Mesothelial cell of epicardium (in vitro differentiated cells): Measurements from ENCODE around the gene GAK. TPM values are rescaled to one million over a fixed set of nuclear protein-coding genes. Genes with fewer than 3 reads are reported as not detected.

ENCODE experiments used
- DNase-seq, 2 experiments: peaks; one replicate each; pipeline ENCODE4 v3.0.0; 2021; ENCODE audit warnings: low spot score in 2 of 2; ENCODE audit not compliant: unreplicated experiment in 2 of 2
- H3K27ac Mint-ChIP-seq: 2 replicates; pipeline ENCODE4 v1.8.0; 2021; ENCODE audit warnings: mixed read lengths
- H3K27me3 Mint-ChIP-seq: 2 replicates; pipeline ENCODE4 v1.8.0; 2021; ENCODE audit warnings: low read depth, mixed read lengths
- H3K36me3 Mint-ChIP-seq: 2 replicates; pipeline ENCODE4 v1.8.0; 2021; ENCODE audit warnings: mixed read lengths
- H3K4me1 Mint-ChIP-seq: 2 replicates; pipeline ENCODE4 v1.8.0; 2021; ENCODE audit warnings: mixed read lengths
- H3K4me3 Mint-ChIP-seq: 2 replicates; pipeline ENCODE4 v1.8.0; 2021; ENCODE audit warnings: mild to moderate bottlenecking, moderate library complexity, mixed read lengths
- H3K9me3 Mint-ChIP-seq: 2 replicates; pipeline ENCODE4 v1.8.0; 2021; ENCODE audit warnings: mixed read lengths
- total RNA-seq: library from RNA; stranded (reverse); gene quantifications from 3 replicates; pipeline ENCODE4 v1.2.1, GENCODE V29; 2021
- TF ChIP-seq, protein P1 (sequence below): fragments of 200-600 bp; sonication (generic); IDR thresholded peaks from one replicate; pipeline ENCODE4 v1.5.0; 2021; ENCODE audit warnings: antibody characterized with exemption; ENCODE audit not compliant: unreplicated experiment

GAK gene
- total RNA-seq, 1 donor from 2014 or later = 114 TPM

GRCh38 chr4:965048-965765, 33.1 kb upstream of the GAK start:
- no peaks in the 10 kb centered on the region for H3K9me3 Mint-ChIP-seq
- peaks cover 2% of the 10 kb centered on the region for H3K36me3 Mint-ChIP-seq
- H3K4me3 Mint-ChIP-seq = no peak overlapping the region
- peaks cover 17% of the 10 kb centered on the region for H3K27me3 Mint-ChIP-seq
- no peak overlapping the region for H3K27ac Mint-ChIP-seq
- DNase-seq = no peak
- TF ChIP-seq, protein P1, sequence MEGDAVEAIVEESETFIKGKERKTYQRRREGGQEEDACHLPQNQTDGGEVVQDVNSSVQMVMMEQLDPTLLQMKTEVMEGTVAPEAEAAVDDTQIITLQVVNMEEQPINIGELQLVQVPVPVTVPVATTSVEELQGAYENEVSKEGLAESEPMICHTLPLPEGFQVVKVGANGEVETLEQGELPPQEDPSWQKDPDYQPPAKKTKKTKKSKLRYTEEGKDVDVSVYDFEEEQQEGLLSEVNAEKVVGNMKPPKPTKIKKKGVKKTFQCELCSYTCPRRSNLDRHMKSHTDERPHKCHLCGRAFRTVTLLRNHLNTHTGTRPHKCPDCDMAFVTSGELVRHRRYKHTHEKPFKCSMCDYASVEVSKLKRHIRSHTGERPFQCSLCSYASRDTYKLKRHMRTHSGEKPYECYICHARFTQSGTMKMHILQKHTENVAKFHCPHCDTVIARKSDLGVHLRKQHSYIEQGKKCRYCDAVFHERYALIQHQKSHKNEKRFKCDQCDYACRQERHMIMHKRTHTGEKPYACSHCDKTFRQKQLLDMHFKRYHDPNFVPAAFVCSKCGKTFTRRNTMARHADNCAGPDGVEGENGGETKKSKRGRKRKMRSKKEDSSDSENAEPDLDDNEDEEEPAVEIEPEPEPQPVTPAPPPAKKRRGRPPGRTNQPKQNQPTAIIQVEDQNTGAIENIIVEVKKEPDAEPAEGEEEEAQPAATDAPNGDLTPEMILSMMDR = no peak
- no peaks in the 10 kb centered on the region for H3K4me1 Mint-ChIP-seq

DNA sequence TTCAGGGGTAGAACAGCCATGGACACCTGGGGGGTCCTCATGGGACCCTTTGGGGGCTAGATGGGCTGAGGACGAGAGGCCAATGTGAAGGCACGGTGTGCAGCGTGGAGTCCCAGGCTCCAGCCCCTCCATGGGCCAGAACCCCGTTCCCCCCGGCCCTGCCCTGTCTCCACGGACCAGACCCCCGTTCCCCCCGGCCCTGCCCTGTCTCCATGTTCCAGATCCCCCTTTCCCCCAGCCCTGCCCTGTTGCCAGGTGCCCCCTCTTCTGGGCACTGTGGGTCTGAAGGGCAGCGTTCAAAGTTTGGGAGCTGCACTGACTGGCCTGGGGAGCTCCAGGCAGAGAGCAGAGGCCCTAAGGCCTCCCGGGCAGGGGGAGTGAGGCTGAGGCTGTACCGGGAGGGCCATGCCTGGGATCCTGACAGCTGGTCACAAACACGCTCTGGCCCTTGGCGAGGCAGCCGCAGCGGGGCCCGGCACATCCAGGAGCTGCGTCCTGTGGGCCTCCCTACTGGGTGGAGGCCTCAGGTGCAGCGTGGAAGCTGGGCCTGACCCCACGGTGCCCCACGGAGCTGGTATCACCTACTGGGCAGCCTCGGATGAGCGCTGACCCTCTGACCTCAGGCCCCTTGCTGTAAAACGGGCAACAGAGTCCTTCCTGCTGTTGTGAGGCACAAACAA, 32.4 kb upstream of the GAK start:
- Mint-ChIP-seq H3K4me3 (no peak overlapping the region), H3K9me3 (no peaks in the 10 kb centered on the region), H3K27ac (no peak overlapping the region), H3K4me1 (no peaks in the 10 kb centered on the region), H3K36me3 (peaks cover 2% of the 10 kb centered on the region), H3K27me3 (peaks cover 16% of the 10 kb centered on the region)
- DNase-seq = no peak
- TF ChIP-seq, protein P1 = no peak

DNA sequence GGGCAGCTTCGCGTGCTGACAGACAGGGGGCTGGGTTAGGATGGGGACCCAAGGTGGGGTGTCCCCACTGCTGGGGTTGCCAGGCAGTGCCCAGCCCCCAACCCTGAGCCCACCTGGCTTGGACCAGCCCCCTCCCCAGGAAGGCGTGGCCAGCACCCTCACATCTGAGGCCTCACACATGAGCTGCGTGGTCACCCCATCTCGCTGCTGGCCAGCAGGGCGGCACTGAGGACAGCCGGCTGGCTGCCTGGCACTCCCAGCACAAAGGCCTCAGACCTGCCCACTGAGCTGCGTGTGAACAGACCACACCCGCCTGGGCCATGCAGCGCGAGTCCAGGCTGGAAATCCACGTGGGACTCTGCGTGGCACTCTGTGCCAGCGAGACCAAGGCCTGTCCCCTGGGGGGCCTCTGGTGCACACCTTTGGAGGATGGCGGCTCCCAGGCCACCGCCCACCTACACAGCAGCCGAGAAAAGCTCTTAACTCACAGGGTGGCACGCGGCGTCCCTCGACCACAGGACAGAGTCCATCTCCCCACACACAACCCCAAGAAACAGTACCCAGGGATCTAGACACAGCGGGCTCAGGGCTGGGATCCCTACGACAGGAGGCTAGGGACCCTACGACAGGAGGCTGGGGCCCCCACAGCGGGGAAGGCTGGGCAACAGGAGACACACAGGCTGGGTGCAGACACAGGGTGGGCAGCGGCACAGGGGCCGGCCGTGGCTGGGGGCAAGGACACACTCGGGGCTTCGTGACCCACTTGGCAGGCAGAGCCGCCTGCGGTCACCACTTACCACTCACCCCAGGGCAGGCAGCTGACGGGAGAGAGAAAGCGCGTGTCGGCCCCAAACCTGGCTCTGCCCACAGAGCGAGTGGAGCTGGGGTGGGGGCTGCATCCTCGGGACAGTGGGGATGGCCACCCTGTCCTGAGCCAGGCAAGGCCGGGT, 31.4 kb upstream of the GAK start:
- no peak overlapping the region for H3K4me3 Mint-ChIP-seq
- no peaks in the 10 kb centered on the region for H3K4me1 Mint-ChIP-seq
- peaks cover 9% of the 10 kb centered on the region for H3K27me3 Mint-ChIP-seq
- TF ChIP-seq, protein P1 = no peak
- H3K36me3 Mint-ChIP-seq = peaks cover 2% of the 10 kb centered on the region
- no peaks in the 10 kb centered on the region for H3K9me3 Mint-ChIP-seq
- no peak overlapping the region for H3K27ac Mint-ChIP-seq
- no peak for DNase-seq

DNA sequence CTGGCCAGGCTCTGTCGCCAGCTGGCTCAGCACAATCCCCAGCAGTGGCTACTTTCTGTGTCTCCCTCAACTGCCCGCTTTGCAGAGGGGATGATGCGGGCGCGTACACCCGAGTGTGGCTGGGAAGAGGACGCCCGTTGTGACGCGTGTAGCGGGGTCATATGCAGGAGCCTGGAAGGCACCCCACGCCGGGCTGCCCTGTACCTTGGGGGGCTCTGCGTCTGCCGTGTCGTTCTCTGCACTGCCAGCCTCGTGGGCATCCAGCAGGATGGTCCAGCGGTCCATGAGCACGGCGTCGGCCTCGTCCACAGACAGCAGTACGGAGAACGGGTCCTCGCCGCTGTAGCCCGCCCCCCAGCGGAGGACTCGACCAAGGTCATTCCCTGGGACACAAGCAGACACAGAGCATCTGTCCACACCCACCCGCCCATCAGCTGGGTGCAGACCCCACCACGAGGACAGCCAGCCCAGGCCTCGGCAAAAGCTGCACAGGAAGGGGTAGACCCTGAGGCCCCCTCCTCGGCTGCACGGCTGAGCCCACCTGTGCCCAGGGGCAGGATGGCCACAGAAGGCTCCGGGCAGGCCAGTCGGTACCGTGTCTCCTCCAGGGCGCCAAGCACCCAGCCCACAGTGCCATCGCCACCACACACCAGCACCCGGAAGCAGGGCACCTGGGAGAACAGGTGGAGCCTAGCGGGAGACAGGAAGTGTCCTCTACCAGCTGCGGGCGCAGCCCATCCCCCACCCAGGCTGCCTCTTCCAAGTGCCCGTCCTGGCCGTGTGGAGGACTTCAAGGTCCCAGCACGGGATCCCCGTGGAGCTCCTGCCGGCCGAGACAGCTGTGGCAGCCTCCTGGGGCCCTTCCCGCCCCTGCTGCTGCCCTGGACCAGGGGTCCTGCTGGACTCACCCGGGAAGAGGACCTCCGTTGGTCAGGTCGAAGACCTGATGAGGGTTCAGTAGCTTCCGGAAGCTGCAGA, 30.4 kb upstream of the GAK start:
- H3K9me3 Mint-ChIP-seq = no peaks in the 10 kb centered on the region
- peaks cover 5% of the 10 kb centered on the region for H3K36me3 Mint-ChIP-seq
- H3K4me1 Mint-ChIP-seq = no peaks in the 10 kb centered on the region
- DNase-seq = no peak
- H3K4me3 Mint-ChIP-seq = no peak overlapping the region
- H3K27ac Mint-ChIP-seq = no peak overlapping the region
- H3K27me3 Mint-ChIP-seq = peaks cover 4% of the 10 kb centered on the region
- TF ChIP-seq, protein P1 = no peak
